Astrocyte (in vitro differentiated cells and primary cell): ENCODE results near the gene TEX55.

Source experiments
- EZH2 ChIP-seq: IDR thresholded peaks from 2 replicates; pipeline ENCODE4 v1.6.1; 2012; ENCODE audit warnings: mild to moderate bottlenecking, low read length, inconsistent platforms; ENCODE audit not compliant: insufficient read depth
- TF ChIP-seq, protein P1 (sequence below): IDR thresholded peaks from 2 replicates; pipeline ENCODE4 v1.5.1; 2011; ENCODE audit warnings: low read depth, mild to moderate bottlenecking, inconsistent platforms, low read length, moderate library complexity; ENCODE audit not compliant: insufficient read depth

DNA sequence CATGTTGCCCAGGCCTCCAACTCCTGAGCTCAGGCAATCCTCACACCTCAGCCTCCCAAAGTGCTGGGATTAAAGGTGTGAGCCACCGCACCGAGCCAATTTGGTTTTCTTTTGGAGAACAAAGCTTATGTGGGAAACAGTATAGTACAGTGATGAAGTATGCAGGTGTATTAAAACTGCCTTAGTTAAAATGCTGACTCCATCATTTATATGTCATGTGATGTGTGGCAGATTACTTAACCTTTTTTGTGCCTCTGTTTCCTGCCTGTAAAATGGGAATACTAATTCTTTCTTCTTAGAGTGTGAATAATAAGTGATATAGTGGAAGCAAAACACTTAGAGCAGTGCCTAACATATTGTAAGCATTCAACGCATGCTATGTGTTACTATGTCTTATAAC, 48.0 kb upstream of the TEX55 start:
- TF ChIP-seq, protein P1, sequence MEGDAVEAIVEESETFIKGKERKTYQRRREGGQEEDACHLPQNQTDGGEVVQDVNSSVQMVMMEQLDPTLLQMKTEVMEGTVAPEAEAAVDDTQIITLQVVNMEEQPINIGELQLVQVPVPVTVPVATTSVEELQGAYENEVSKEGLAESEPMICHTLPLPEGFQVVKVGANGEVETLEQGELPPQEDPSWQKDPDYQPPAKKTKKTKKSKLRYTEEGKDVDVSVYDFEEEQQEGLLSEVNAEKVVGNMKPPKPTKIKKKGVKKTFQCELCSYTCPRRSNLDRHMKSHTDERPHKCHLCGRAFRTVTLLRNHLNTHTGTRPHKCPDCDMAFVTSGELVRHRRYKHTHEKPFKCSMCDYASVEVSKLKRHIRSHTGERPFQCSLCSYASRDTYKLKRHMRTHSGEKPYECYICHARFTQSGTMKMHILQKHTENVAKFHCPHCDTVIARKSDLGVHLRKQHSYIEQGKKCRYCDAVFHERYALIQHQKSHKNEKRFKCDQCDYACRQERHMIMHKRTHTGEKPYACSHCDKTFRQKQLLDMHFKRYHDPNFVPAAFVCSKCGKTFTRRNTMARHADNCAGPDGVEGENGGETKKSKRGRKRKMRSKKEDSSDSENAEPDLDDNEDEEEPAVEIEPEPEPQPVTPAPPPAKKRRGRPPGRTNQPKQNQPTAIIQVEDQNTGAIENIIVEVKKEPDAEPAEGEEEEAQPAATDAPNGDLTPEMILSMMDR = no peak
- TF ChIP-seq EZH2 = no peak
